A549 (cell line): ENCODE data around the gene RAI14. TPM values are rescaled to one million over a fixed set of nuclear protein-coding genes. Genes with fewer than 3 reads are reported as not detected.

Source experiments
- ATAC-seq, 2 experiments: fragments of 200-7000 bp in 1 of 2; fragments of >200 bp in 1 of 2; cut with Nextera tagmentation in 1 of 2; cut with Tn5 transposase in 1 of 2; 3 replicates each; pipeline versions ENCODE4 v1.8.0 to v1.9.1; 2018 to 2020; ENCODE audit warnings: mild to moderate bottlenecking in 1 of 2, moderate library complexity in 1 of 2
- CTCF ChIA-PET: fragments of 300-600 bp; sonication (Branson Sonifier 250); formaldehyde crosslinking; extraction: SDS; loops from one replicate; lab custom pipeline; 2021; ENCODE audit warnings: antibody characterized with exemption, inconsistent platforms; lab: Yijun Ruan, JAX
- POLR2A ChIA-PET: fragments of 350-600 bp; formaldehyde crosslinking; extraction: SDS; loops from one replicate; lab custom pipeline; 2021; ENCODE audit warnings: antibody characterized with exemption, inconsistent platforms; lab: Yijun Ruan, JAX
- DNase-seq, 2 experiments: peaks; one replicate each; pipeline versions ENCODE4 v3.0.0 to v3.0.0-alpha.2; 2011 to 2016; ENCODE audit warnings: low read depth in 1 of 2, low spot score in 1 of 2
- FAIRE-seq: peaks from 2 replicates; lab custom pipeline; 2011; peaks lifted over from hg19 to GRCh38; lab: Jason Lieb, UNC
- H3K27ac ChIP-seq, 2 experiments: fragments of >200 bp; sonication (Bioruptor Twin); formaldehyde crosslinking; 3 replicates each; pipeline ENCODE4 v1.5.1; 2016 to 2017
- H3K4me1 ChIP-seq: fragments of >200 bp; sonication (Bioruptor Twin); formaldehyde crosslinking; 3 replicates; pipeline ENCODE4 v1.6.1; 2016
- H3K4me2 ChIP-seq: fragments of >200 bp; sonication (Bioruptor Twin); formaldehyde crosslinking; 3 replicates; pipeline ENCODE4 v1.6.1; 2016
- H3K4me3 ChIP-seq: fragments of >200 bp; sonication (Bioruptor Twin); formaldehyde crosslinking; 3 replicates; pipeline ENCODE4 v1.5.1; 2016
- H3K9me3 ChIP-seq: fragments of >200 bp; sonication (Bioruptor Twin); formaldehyde crosslinking; 3 replicates; pipeline ENCODE4 v1.6.1; 2016
- BCL3 ChIP-seq: fragments of >200 bp; sonication (Bioruptor Twin); formaldehyde crosslinking; IDR thresholded peaks from 3 replicates; pipeline ENCODE4 v1.6.1; 2016
- BHLHE40 ChIP-seq: IDR thresholded peaks from 2 replicates; pipeline ENCODE4 v1.6.1; 2012; ENCODE audit warnings: low read depth, low read length, inconsistent platforms
- CHD4 ChIP-seq: fragments of 200-600 bp; sonication (generic); IDR thresholded peaks from 2 replicates; pipeline ENCODE4 v1.6.1; 2016; ENCODE audit warnings: antibody characterized with exemption, mild to moderate bottlenecking, borderline replicate concordance
- E2F6 ChIP-seq: IDR thresholded peaks from 2 replicates; pipeline ENCODE4 v1.6.1; 2012; ENCODE audit warnings: low read depth, borderline replicate concordance
- EHF ChIP-seq: fragments of 250-450 bp; sonication (Bioruptor Pico); IDR thresholded peaks from 2 replicates; pipeline ENCODE4 v1.5.0; 2020; ENCODE audit warnings: mild to moderate bottlenecking
- ELK1 ChIP-seq: fragments of 150-350 bp; IDR thresholded peaks from 2 replicates; pipeline ENCODE4 v1.6.1; 2014; ENCODE audit warnings: low read depth, mild to moderate bottlenecking, low read length
- EP300 ChIP-seq, 2 experiments: fragments of >200 bp; sonication (Bioruptor Twin); formaldehyde crosslinking; IDR thresholded peaks; 2 replicates in 1 of 2; 3 replicates in 1 of 2; pipeline ENCODE4 v1.6.1; 2016 to 2017
- FOSL2 ChIP-seq, 2 experiments: fragments of 450-650 bp in 1 of 2; fragments of >200 bp in 1 of 2; sonication (Bioruptor Twin) in 1 of 2; formaldehyde crosslinking; IDR thresholded peaks; 2 replicates each; pipeline versions ENCODE4 v1.5.0 to v1.6.1; 2016 to 2020; ENCODE audit warnings: mild to moderate bottlenecking in 1 of 2, moderate library complexity in 1 of 2
- HOXB5 ChIP-seq: fragments of 250-450 bp; sonication (Bioruptor Pico); IDR thresholded peaks from 2 replicates; pipeline ENCODE4 v1.5.0; 2020; ENCODE audit warnings: mild to moderate bottlenecking, moderate library complexity
- JUN ChIP-seq, 2 experiments: fragments of >200 bp; sonication (Bioruptor Twin); formaldehyde crosslinking; IDR thresholded peaks; 2 replicates in 1 of 2; 3 replicates in 1 of 2; pipeline ENCODE4 v1.6.1; 2016 to 2017
- KDM1A ChIP-seq: fragments of 200-600 bp; sonication (generic); IDR thresholded peaks from 2 replicates; pipeline ENCODE4 v1.6.1; 2016; ENCODE audit warnings: low read depth, mild to moderate bottlenecking
- KDM5A ChIP-seq: fragments of 200-600 bp; sonication (generic); IDR thresholded peaks from 2 replicates; pipeline ENCODE4 v1.6.1; 2016; ENCODE audit warnings: antibody characterized with exemption, mild to moderate bottlenecking
- NFE2L2 ChIP-seq: fragments of 150-350 bp; conservative IDR thresholded peaks from 2 replicates; pipeline ENCODE4 v1.6.1; 2014; ENCODE audit warnings: low read length
- PBX3 ChIP-seq: IDR thresholded peaks from 2 replicates; pipeline ENCODE4 v1.6.1; 2012
- RCOR1 ChIP-seq: fragments of 150-350 bp; IDR thresholded peaks from 2 replicates; pipeline ENCODE4 v1.6.1; 2014; ENCODE audit warnings: antibody characterized with exemption, low read length, low read depth
- REST ChIP-seq: fragments of 200-600 bp; sonication (generic); IDR thresholded peaks from 2 replicates; pipeline ENCODE4 v1.6.1; 2016; ENCODE audit warnings: antibody characterized with exemption, mild to moderate bottlenecking, moderate library complexity
- RNF2 ChIP-seq: fragments of 200-600 bp; sonication (generic); IDR thresholded peaks from 2 replicates; pipeline ENCODE4 v1.6.1; 2016; ENCODE audit warnings: low read depth, mild to moderate bottlenecking, antibody characterized with exemption, moderate library complexity, borderline replicate concordance
- TP53 ChIP-seq: fragments of 250-450 bp; sonication (Bioruptor Pico); IDR thresholded peaks from 2 replicates; pipeline ENCODE4 v1.5.0; 2021; ENCODE audit warnings: mild to moderate bottlenecking, moderate library complexity
- USF2 ChIP-seq: fragments of 450-650 bp; IDR thresholded peaks from 2 replicates; pipeline ENCODE4 v1.6.1; 2014; ENCODE audit warnings: antibody characterized with exemption
- ZNF302 ChIP-seq: fragments of 250-450 bp; sonication (Bioruptor Pico); IDR thresholded peaks from 2 replicates; pipeline ENCODE4 v1.9.0; 2021; ENCODE audit warnings: inconsistent platforms, mild to moderate bottlenecking, moderate library complexity
- WGBS: methylation state at CpG from one replicate; pipeline ENCODE4 v1.1.6; 2017; ENCODE audit errors: missing lambda C conversion rate; 5-methylcytosine and 5-hydroxymethylcytosine counted together
- polyA plus RNA-seq, 4 experiments: library from polyadenylated mRNA; depleted of rRNA in 3 of 4; stranded (reverse); fragments of >200 nt; fragmentation: RNase III in 1 of 4; extraction: RNeasy Plus Mini Kit Qiagen cat#74134 plus additional on column Dnase treatment in 1 of 4; gene quantifications; 2 replicates in 3 of 4; 3 replicates in 1 of 4; pipeline ENCODE4 v1.2.3, GENCODE V29; 2011 to 2017

Gene RAI14
- polyA plus RNA-seq, 2 of the 4 experiments (the other 2 are of a cell fraction), result 71.9 to 97.7 TPM

GRCh38 chr5:34844106-34844505, 188.0 kb downstream of the RAI14 start:
- no peak for DNase-seq
- POLR2A ChIA-PET, result no interaction called here

More at GRCh38 chr5:34844106-34844505, 188.0 kb downstream of the RAI14 start:
- no peaks in the 10 kb centered on the region for H3K9me3 ChIP-seq
- TF ChIP-seq FOSL2 (IDR thresholded peaks at IDR 0.05) (no peak), FOSL2 (CRISPR knock-in tag; IDR thresholded peaks at IDR 0.05) (no peak), HOXB5 (CRISPR knock-in tag) (no peak), PBX3 (no peak), EHF (CRISPR knock-in tag) (no peak), KDM5A (no peak), NFE2L2 (no peak), BHLHE40 (no peak), ZNF302 (CRISPR knock-in tag) (no peak), EP300 (IDR thresholded peaks at IDR 0.05) (no peak), KDM1A (no peak), TP53 (no peak), USF2 (no peak), JUN (IDR thresholded peaks at IDR 0.05) (no peak), E2F6 (no peak), BCL3 (no peak), REST (no peak), ELK1 (no peak), RCOR1 (no peak), CHD4 (no peak), RNF2 (no peak)
- H3K4me3 ChIP-seq, result no peak overlapping the region
- FAIRE-seq (no peak), ATAC-seq (no peak)
- CTCF ChIA-PET, result interaction anchor here (1.0 kb wide), 1 partner anchor 358 kb away, joined by 4 read pairs; no protein-coding TSS in a partner anchor
- H3K4me1 ChIP-seq, result no peaks in the 10 kb centered on the region
- H3K27ac ChIP-seq, result no peak overlapping the region
- WGBS, result 64% methylated on average over 3 of the region's 3 CpGs
- H3K4me2 ChIP-seq, result no peak overlapping the region
